ENCODE measurements around the gene TMEM212. TPM values are rescaled to one million over a fixed set of nuclear protein-coding genes. Genes with fewer than 3 reads are reported as not detected.

Gene TMEM212
- total RNA-seq, 1 experiment from 2014 or later = not detected

DNA sequence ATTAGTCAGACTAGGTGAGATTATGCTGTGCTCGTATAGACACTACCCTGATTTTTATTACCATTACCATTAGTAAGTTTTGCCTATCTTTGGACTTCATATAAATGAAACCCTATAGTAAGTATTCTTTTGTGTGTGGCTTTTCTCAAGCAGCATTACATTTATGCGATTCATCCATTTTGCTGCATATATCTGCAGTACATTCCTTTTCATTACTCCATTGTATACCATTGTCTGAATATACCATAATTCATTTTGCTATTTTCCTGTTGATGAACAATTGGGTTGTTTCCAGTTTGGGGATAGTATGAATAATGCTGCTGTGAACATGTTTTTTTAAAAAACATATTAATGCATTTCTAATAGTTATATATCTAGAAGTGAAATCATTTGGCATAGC lies 45.3 kb downstream of the TMEM212 start:
- H3T11ph ChIP-seq (ENCODE audit: low read length) = no peak overlapping the region
- H3K56ac ChIP-seq (ENCODE audit: insufficient read length, low read depth, low read length) = no peak overlapping the region
- H3K27ac ChIP-seq (ENCODE audit: insufficient read length, low read depth, low read length) = no peak overlapping the region
- H4K91ac ChIP-seq (ENCODE audit: insufficient read length, low read depth, low read length) = no peak overlapping the region
- no peaks in the 10 kb centered on the region for H3K23me2 ChIP-seq (ENCODE audit: insufficient read length, low read depth, low read length, poor library complexity, severe bottlenecking)
- Mint-ChIP-seq H3K9me3 (peaks cover 3 to 15% of the 10 kb centered on the region in 2 experiments; a peak in 4 of 5 replicates), H3K4me1 (peaks cover 10 to 20% of the 10 kb centered on the region in 2 experiments), H3K27ac (no peak overlapping the region), H3K27me3 (ENCODE audit: low read depth) (no peaks in the 10 kb centered on the region), H3K4me3 (no peak overlapping the region), H3K36me3 (ENCODE audit: insufficient read depth in 1 of 3, low read depth in 3 of 3) (peaks cover 0 to 9% (median 9%) of the 10 kb centered on the region in 3 experiments; a peak in 3 of 7 replicates)
- no peak overlapping the region for H2AFZ ChIP-seq (ENCODE audit: low read length)
- TF ChIP-seq, protein P1, sequence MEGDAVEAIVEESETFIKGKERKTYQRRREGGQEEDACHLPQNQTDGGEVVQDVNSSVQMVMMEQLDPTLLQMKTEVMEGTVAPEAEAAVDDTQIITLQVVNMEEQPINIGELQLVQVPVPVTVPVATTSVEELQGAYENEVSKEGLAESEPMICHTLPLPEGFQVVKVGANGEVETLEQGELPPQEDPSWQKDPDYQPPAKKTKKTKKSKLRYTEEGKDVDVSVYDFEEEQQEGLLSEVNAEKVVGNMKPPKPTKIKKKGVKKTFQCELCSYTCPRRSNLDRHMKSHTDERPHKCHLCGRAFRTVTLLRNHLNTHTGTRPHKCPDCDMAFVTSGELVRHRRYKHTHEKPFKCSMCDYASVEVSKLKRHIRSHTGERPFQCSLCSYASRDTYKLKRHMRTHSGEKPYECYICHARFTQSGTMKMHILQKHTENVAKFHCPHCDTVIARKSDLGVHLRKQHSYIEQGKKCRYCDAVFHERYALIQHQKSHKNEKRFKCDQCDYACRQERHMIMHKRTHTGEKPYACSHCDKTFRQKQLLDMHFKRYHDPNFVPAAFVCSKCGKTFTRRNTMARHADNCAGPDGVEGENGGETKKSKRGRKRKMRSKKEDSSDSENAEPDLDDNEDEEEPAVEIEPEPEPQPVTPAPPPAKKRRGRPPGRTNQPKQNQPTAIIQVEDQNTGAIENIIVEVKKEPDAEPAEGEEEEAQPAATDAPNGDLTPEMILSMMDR (conservative IDR thresholded peaks at IDR 0.05) = no peak
- no peaks in the 10 kb centered on the region for H3K4me1 ChIP-seq (ENCODE audit: insufficient read depth, low read length)
- no peak overlapping the region for H2BK15ac ChIP-seq (ENCODE audit: low read depth, low read length)
- H3K9ac ChIP-seq (ENCODE audit: extremely low read depth, insufficient read length, low read length) = no peak overlapping the region
- DNase-seq = no peak
- no peak overlapping the region for H2BK5ac ChIP-seq (ENCODE audit: insufficient read length, low read length)
- WGBS (ENCODE audit: extremely low coverage, insufficient read length, low lambda C conversion rate) = no CpG with 5 or more reads among the region's 2 CpGs
- H3K4ac ChIP-seq (ENCODE audit: low read depth, low read length) = no peak overlapping the region
- no peak overlapping the region for H2AK5ac ChIP-seq (ENCODE audit: insufficient read length, low read length)
- no peaks in the 10 kb centered on the region for H3K27me3 ChIP-seq (ENCODE audit: insufficient read depth, low read length)
- no peak overlapping the region for H2BK12ac ChIP-seq (ENCODE audit: insufficient read length, low read depth, low read length)
- no peak overlapping the region for H2BK120ac ChIP-seq (ENCODE audit: low read depth, low read length, poor library complexity, severe bottlenecking)
- H3K9me3 ChIP-seq (ENCODE audit: control insufficient read depth, low read depth, low read length) = no peaks in the 10 kb centered on the region
- H3K18ac ChIP-seq (ENCODE audit: insufficient read length, low read depth, low read length) = no peak overlapping the region
- H4K20me1 ChIP-seq (ENCODE audit: control insufficient read depth, insufficient read depth, insufficient read length) = no peaks in the 10 kb centered on the region
- H4K8ac ChIP-seq (replicated peaks; ENCODE audit: insufficient read length, low read depth, low read length) = no peak overlapping the region
- H3K4me2 ChIP-seq (ENCODE audit: insufficient read depth, insufficient read length, low read length) = no peak overlapping the region
- H3K23ac ChIP-seq (ENCODE audit: insufficient read length, low read depth, low read length) = no peak overlapping the region
- no peaks in the 10 kb centered on the region for H3K79me2 ChIP-seq (ENCODE audit: insufficient read depth, low read length)
- H3K14ac ChIP-seq (ENCODE audit: insufficient read depth, low read length) = no peak overlapping the region
- no peak overlapping the region for H4K5ac ChIP-seq (ENCODE audit: insufficient read length, low read depth, low read length)
- H2BK20ac ChIP-seq (ENCODE audit: low read depth, low read length, poor library complexity, severe bottlenecking) = no peak overlapping the region
- H3K79me1 ChIP-seq (ENCODE audit: insufficient read depth, low read depth, low read length, poor library complexity, severe bottlenecking) = no peaks in the 10 kb centered on the region

All from H9 (cell line).